K562 (cell line): ENCODE results near the gene CNKSR2. TPM values are rescaled to one million over a fixed set of nuclear protein-coding genes. Genes with fewer than 3 reads are reported as not detected.

ENCODE experiments used
- MGA ChIP-seq: fragments of 450-650 bp; IDR thresholded peaks from 2 replicates; pipeline ENCODE4 v1.6.1; 2016; ENCODE audit warnings: mild to moderate bottlenecking, moderate library complexity
- PCBP2 ChIP-seq: fragments of 200-400 bp; formaldehyde crosslinking; IDR thresholded peaks from 2 replicates; pipeline ENCODE4 v1.6.1; 2018; ENCODE audit warnings: low read length, low read depth, mild to moderate bottlenecking, moderate library complexity; ENCODE audit not compliant: poor library complexity, severe bottlenecking
- PRMT5 ChIP-seq: sonication (generic); formaldehyde crosslinking; IDR thresholded peaks from 2 replicates; pipeline ENCODE4 v1.5.0; 2020; ENCODE audit warnings: missing genetic modification reagents
- RBM14 ChIP-seq: fragments of 200-400 bp; formaldehyde crosslinking; IDR thresholded peaks from 2 replicates; pipeline ENCODE4 v1.6.1; 2018; ENCODE audit warnings: low read depth, mild to moderate bottlenecking, low read length, moderate library complexity, borderline replicate concordance; ENCODE audit not compliant: insufficient read depth
- XRCC4 ChIP-seq: IDR thresholded peaks from one replicate; pipeline ENCODE4 v1.6.1; 2011; ENCODE audit not compliant: insufficient read depth, insufficient read length; ENCODE audit errors: extremely low read depth
- ZFP36 ChIP-seq: fragments of 150-350 bp; IDR thresholded peaks from 2 replicates; pipeline ENCODE4 v1.6.1; 2018; ENCODE audit warnings: low read length, low read depth; ENCODE audit not compliant: partially characterized antibody
- ZNF239 ChIP-seq: fragments of 250-450 bp; sonication (Bioruptor Pico); IDR thresholded peaks from 2 replicates; pipeline ENCODE4 v1.4.0; 2020; ENCODE audit warnings: mild to moderate bottlenecking
- ZNF740 ChIP-seq, 3 experiments: fragments of 200-800 bp in 1 of 3; sonication (Bioruptor generic) in 1 of 3; sonication (generic) in 1 of 3; formaldehyde crosslinking in 1 of 3; IDR thresholded peaks; 2 replicates each; pipeline versions ENCODE4 v1.6.1 to v1.8.0; 2016 to 2022; ENCODE audit warnings: mild to moderate bottlenecking in 2 of 3, missing compliant biosample characterization in 2 of 3, missing genetic modification characterization in 2 of 3, missing genetic modification reagents in 1 of 3
- polyA plus RNA-seq, 8 experiments: library from polyadenylated mRNA; depleted of rRNA in 4 of 8; stranded (reverse) in 5 of 8; unstranded in 3 of 8; fragments of >200 nt; fragmentation: Nextera tagmentation in 2 of 8; fragmentation: Illumina TruSeq in 1 of 8; extraction: Ambion mirVana in 2 of 8; extraction: Trizol in 1 of 8; gene quantifications; 2 replicates each; pipeline versions ENCODE4 v1.2.1 to v1.2.3, GENCODE V29; 2011 to 2014; ENCODE audit warnings: inconsistent platforms in 1 of 8, missing spikeins in 1 of 8
- total RNA-seq, 7 experiments: library from RNA; depleted of rRNA in 6 of 7; stranded (reverse); fragments of >200 nt in 6 of 7; fragmentation: Illumina TruSeq in 2 of 7; extraction: Trizol in 2 of 7; gene quantifications; 2 replicates each; pipeline versions ENCODE4 v1.2.1 to v1.2.3, GENCODE V29; 2011 to 2021; ENCODE audit warnings: low replicate concordance in 1 of 7

The CNKSR2 gene
- total and polyA plus RNA-seq, 9 of the 15 experiments (the other 6 are each of a cell fraction or from before 2014, with no cell fraction given), result not detected

- TF ChIP-seq ZNF740 (CRISPR knock-in tag; IDR thresholded peaks at IDR 0.05) (no peak), ZNF740 (tag; IDR thresholded peaks at IDR 0.05) (no peak), PCBP2 (no peak), ZFP36 (no peak), ZNF239 (no peak), MGA (no peak), RBM14 (no peak), PRMT5 (CRISPR knock-in tag) (no peak), XRCC4 (no peak)
Measured at GRCh38 chrX:21412029-21412428, 37.8 kb downstream of the CNKSR2 start (continued).
